ENCODE data around the gene TET2. TPM values are rescaled to one million over a fixed set of nuclear protein-coding genes. Genes with fewer than 3 reads are reported as not detected.

TET2 gene
- total and polyA plus RNA-seq, 11 donors = 2.9 to 25.6 (median 13.7) TPM

GRCh38 chr4:105184316-105184980 lies 37.8 kb downstream of the TET2 start:
- 44 to 52% (median 49%) methylated on average over 2 of the region's 2 CpGs for WGBS, 4 donors
- Histone ChIP-seq H3K27me3 (no peaks in the 10 kb centered on the region), H3K4me3 (no peak overlapping the region), H3K4me1 (peaks cover 0 to 56% (median 25%) of the 10 kb centered on the region in 12 donors), H3K27ac (peak overlapping the region in 1 of 12 donors; percentile 12), H3K36me3 (no peaks in the 10 kb centered on the region), H3K9me3 (no peaks in the 10 kb centered on the region)
- intact Hi-C loops (cut with DNase I) = no loop called here
- TF ChIP-seq CTCF (IDR thresholded peaks at IDR 0.05) = no peak
- no peak for TF ChIP-seq POLR2A (IDR thresholded peaks at IDR 0.05)
- DNase-seq (no peak), ATAC-seq (peak in 3 of 4 donors; percentile 42 to 85 (median 78))

- Histone ChIP-seq H3K9me3 (no peaks in the 10 kb centered on the region), H3K27ac (peak overlapping the region in 2 of 12 donors; percentile 25 to 29), H3K4me3 (no peak overlapping the region), H3K4me1 (peaks cover 0 to 55% (median 35%) of the 10 kb centered on the region in 12 donors), H3K36me3 (peaks cover 0 to 13% (median 0%) of the 10 kb centered on the region in 9 donors), H3K27me3 (no peaks in the 10 kb centered on the region)
- no peak for TF ChIP-seq CTCF (IDR thresholded peaks at IDR 0.05)
- no peak for TF ChIP-seq POLR2A (IDR thresholded peaks at IDR 0.05)
- intact Hi-C loops (cut with DNase I) = loop anchor here in 2 of 10 donors (5.0 kb wide), 1 partner anchor 39 kb away; the partner anchor contains the start of gene TET2 (in 2 of the 2)
- DNase-seq = peak in 1 of 5 donors; percentile 32
- peak; percentile 43 to 83 (median 76) for ATAC-seq
- WGBS, 4 donors = 7 to 44% (median 37%) methylated on average over 2 of the region's 2 CpGs
These were observed 40.1 kb downstream of the TET2 start for GRCh38 chr4:105186701-105187161.

DNA sequence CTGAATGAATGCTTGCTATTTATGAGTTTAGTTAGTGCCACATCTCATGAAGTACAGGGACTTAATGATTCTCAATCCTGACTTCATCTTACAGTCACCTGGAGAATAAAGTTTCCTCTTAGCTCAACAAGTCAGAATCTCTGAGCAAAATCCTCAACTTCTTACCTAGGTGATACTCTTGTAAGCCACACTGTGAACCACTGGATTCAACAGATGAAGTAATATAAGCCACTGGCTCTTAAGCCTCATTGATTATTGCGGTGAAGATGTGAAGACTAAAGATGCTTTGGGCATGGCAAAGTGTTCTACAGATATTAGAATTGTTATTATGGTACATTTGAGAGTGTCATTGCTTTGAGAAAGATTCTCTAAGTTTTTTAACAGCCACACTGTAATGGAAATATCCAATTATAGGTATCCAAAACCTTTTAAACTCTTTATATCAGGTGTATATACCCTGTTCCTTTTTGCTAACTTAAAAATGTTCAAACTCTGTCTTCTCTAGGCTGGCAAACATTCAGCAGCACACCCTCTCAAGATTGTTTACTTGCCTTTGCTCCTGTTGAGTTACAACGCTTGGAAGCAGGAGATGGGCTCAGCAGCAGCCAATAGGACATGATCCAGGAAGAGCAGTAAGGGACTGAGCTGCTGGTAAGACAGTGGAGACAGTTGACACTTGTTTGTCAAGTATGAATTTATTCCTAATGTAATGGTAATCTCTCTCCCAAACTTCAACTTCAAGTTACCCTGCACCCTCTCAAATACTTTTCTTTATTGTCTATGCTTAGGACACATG lies 43.4 kb downstream of the TET2 start:
- Histone ChIP-seq H3K4me1 (peaks cover 0 to 73% (median 50%) of the 10 kb centered on the region in 12 donors), H3K27me3 (no peaks in the 10 kb centered on the region), H3K9me3 (no peaks in the 10 kb centered on the region), H3K27ac (no peak overlapping the region), H3K4me3 (no peak overlapping the region), H3K36me3 (peaks cover 0 to 18% (median 0%) of the 10 kb centered on the region in 9 donors)
- intact Hi-C loops (cut with DNase I) = loop anchor here in 7 of 10 donors (5.0 kb wide), 1 partner anchor 43 kb away; the partner anchor contains the start of gene TET2 (in 7 of the 7)
- 56 to 70% (median 65%) methylated on average over 2 of the region's 2 CpGs for WGBS, 4 donors
- peak in 1 of 4 donors; percentile 18 for ATAC-seq
- TF ChIP-seq POLR2A (IDR thresholded peaks at IDR 0.05) = no peak
- no peak for TF ChIP-seq CTCF (IDR thresholded peaks at IDR 0.05)
- no peak for DNase-seq
